Measurements from ENCODE around the gene TTC7B. TPM values are rescaled to one million over a fixed set of nuclear protein-coding genes. Genes with fewer than 3 reads are reported as not detected.

Gene TTC7B
- total and polyA plus RNA-seq, 2 of the 8 experiments (the other 6 are each of a cell fraction or from before 2014, with no cell fraction given), result 23.7 to 34.0 TPM

DNA sequence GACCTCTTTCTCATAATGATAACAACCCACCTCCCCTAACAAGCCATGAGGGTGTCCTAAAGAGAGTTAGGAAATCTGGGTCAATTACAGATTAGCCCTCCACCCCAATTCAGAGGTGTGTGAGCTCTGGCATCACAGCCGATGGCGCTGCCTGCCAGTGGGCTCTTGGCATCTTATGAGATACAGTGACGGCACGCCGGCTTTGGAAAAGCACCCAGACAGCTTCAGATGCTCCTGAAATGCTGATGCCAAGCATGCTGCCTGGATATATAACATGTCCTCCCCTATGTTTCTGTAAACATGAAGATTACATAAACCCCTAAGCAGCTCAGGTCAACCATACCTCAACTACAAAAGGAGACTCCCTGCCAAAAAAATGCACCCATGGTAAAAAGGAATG is 152.6 kb downstream of the TTC7B start:
- H3K56ac ChIP-seq (replicated peaks; ENCODE audit: insufficient read length, low read depth, low read length), result no peak overlapping the region
- no peak overlapping the region for H3K4me3 ChIP-seq (ENCODE audit: extremely low read depth in 1 of 4, insufficient read depth in 2 of 4, low read depth in 3 of 4, low read length in 4 of 4)
- H3K79me2 ChIP-seq (ENCODE audit: control insufficient read depth in 1 of 2, insufficient read depth in 2 of 2, low read length in 2 of 2), result no peaks in the 10 kb centered on the region
- H2AK5ac ChIP-seq (ENCODE audit: low read depth, low read length), result 0 out of 2 replicates have a peak overlapping the region, but pooled peaks have one; percentile 47
- no peak for FAIRE-seq
- POLR2A ChIA-PET (ENCODE audit: partially characterized antibody), result interaction anchor here (0.9 to 1.3 kb wide), 3 partner anchors 9 to 101 kb away, joined by 3 to 4 read pairs (median 3); no protein-coding TSS in a partner anchor
- H3K27ac ChIP-seq (ENCODE audit: low read depth, low read length), result no peak overlapping the region
- CTCF ChIA-PET (ENCODE audit: partially characterized antibody), result interaction anchor here (1.0 to 1.8 kb wide), 3 partner anchors 16 to 153 kb away, joined by 3 to 5 read pairs (median 5); no protein-coding TSS in a partner anchor
- H3K27me3 ChIP-seq (replicated peaks in 1 of 4; ENCODE audit: control insufficient read depth in 3 of 4, extremely low read depth in 1 of 4, insufficient read depth in 3 of 4, low read length in 3 of 4), result no peaks in the 10 kb centered on the region
- H3K4me2 ChIP-seq (ENCODE audit: insufficient read depth in 1 of 2, low read depth in 2 of 2, low read length in 2 of 2), result no peak overlapping the region
- DNase-seq (ENCODE audit: low read depth in 1 of 2, low spot score in 2 of 2), result peak in 1 of 2 experiments; percentile 29
- H2BK15ac ChIP-seq (ENCODE audit: low read length), result no peak overlapping the region
- no peak overlapping the region for H3K4ac ChIP-seq (replicated peaks; ENCODE audit: insufficient read length, low read depth, low read length)
- H4K8ac ChIP-seq (ENCODE audit: extremely low read depth, insufficient read depth, low read length), result no peak overlapping the region
- no peaks in the 10 kb centered on the region for H3K9me3 ChIP-seq (ENCODE audit: insufficient read depth in 2 of 2, low read depth in 1 of 2, low read length in 1 of 2)
- H3K23ac ChIP-seq (ENCODE audit: insufficient read length), result no peak overlapping the region
- no peak overlapping the region for H2AFZ ChIP-seq (ENCODE audit: low read length)
- H3K4me1 ChIP-seq (replicated peaks in 1 of 4; ENCODE audit: control insufficient read depth in 3 of 4, insufficient read depth in 4 of 4, low read length in 3 of 4), result peaks cover 6 to 12% (median 9%) of the 10 kb centered on the region in 4 experiments
- no peak overlapping the region for H4K5ac ChIP-seq (ENCODE audit: insufficient read length, low read depth, low read length)
- peak overlapping the region; percentile 35 for H4K91ac ChIP-seq (replicated peaks; ENCODE audit: insufficient read length, low read length)
- H3K36me3 ChIP-seq (ENCODE audit: control insufficient read depth in 2 of 4, insufficient read depth in 4 of 4, low read length in 3 of 4), result no peaks in the 10 kb centered on the region
- H2BK12ac ChIP-seq (ENCODE audit: low read depth, low read length), result no peak overlapping the region
- H3K23me2 ChIP-seq (ENCODE audit: low read depth, low read length), result no peaks in the 10 kb centered on the region; the same call in none of the 2 replicates
- H3K9ac ChIP-seq (replicated peaks in 1 of 4; ENCODE audit: extremely low read depth in 1 of 4, low read depth in 3 of 4, low read length in 3 of 4), result no peak overlapping the region
- no peaks in the 10 kb centered on the region for H4K20me1 ChIP-seq (replicated peaks in 1 of 2; ENCODE audit: control insufficient read depth in 1 of 2, insufficient read depth in 2 of 2, low read length in 2 of 2)
- H3K79me1 ChIP-seq (ENCODE audit: low read depth, low read length), result no peaks in the 10 kb centered on the region
- TF ChIP-seq NANOG (IDR thresholded peaks at IDR 0.05; ENCODE audit: insufficient read depth, low read depth, low read length, poor library complexity, severe bottlenecking) (no peak), JUN (IDR thresholded peaks at IDR 0.05; ENCODE audit: low read depth, low read length) (no peak), ASH2L (IDR thresholded peaks at IDR 0.05; ENCODE audit: low read length) (no peak), POLR2AphosphoS5 (IDR thresholded peaks at IDR 0.05; ENCODE audit: low read depth, low read length) (no peak), HDAC2 (IDR thresholded peaks at IDR 0.05; ENCODE audit: borderline replicate concordance in 1 of 2, low read depth in 2 of 2, low read length in 2 of 2) (no peak), SUZ12 (IDR thresholded peaks at IDR 0.05; ENCODE audit: low read length) (no peak), MAX (IDR thresholded peaks at IDR 0.05) (no peak), CBX8 (IDR thresholded peaks at IDR 0.05; ENCODE audit: borderline replicate concordance, low read depth, low read length) (no peak)
- TF ChIP-seq, protein P1, sequence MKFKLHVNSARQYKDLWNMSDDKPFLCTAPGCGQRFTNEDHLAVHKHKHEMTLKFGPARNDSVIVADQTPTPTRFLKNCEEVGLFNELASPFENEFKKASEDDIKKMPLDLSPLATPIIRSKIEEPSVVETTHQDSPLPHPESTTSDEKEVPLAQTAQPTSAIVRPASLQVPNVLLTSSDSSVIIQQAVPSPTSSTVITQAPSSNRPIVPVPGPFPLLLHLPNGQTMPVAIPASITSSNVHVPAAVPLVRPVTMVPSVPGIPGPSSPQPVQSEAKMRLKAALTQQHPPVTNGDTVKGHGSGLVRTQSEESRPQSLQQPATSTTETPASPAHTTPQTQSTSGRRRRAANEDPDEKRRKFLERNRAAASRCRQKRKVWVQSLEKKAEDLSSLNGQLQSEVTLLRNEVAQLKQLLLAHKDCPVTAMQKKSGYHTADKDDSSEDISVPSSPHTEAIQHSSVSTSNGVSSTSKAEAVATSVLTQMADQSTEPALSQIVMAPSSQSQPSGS (IDR thresholded peaks at IDR 0.05; ENCODE audit: low read length), result no peak
- H2BK20ac ChIP-seq (ENCODE audit: low read length), result 0 out of 2 replicates have a peak overlapping the region, but pooled peaks have one; percentile 72
- no peak overlapping the region for H3K14ac ChIP-seq (ENCODE audit: insufficient read length)
- 95% methylated on average over 5 of the region's 5 CpGs; no CpG with 5 or more reads in 1 of the 2 experiments for WGBS, 2 experiments (ENCODE audit: extremely low coverage in 1 of 2, insufficient coverage in 1 of 2, insufficient read length in 1 of 2, insufficient replicate concordance in 2 of 2, low coverage in 1 of 2, low lambda C conversion rate in 2 of 2, missing lambda C conversion rate in 1 of 2)
- no peak overlapping the region for H3K18ac ChIP-seq (ENCODE audit: extremely low read depth, low read length)
- H2BK5ac ChIP-seq (ENCODE audit: low read depth, low read length), result no peak overlapping the region
- no peak overlapping the region for H2BK120ac ChIP-seq (replicated peaks; ENCODE audit: low read depth, low read length)
